Endothelial cell (in vitro differentiated cells): Measurements from ENCODE around the gene CLDN5. TPM values are rescaled to one million over a fixed set of nuclear protein-coding genes. Genes with fewer than 3 reads are reported as not detected.
A peak's percentile ranks its signal among the peaks of the same experiment; 100 is the strongest.

Source experiments
- DNase-seq: peaks from one replicate; pipeline ENCODE4 v3.0.0; 2021; ENCODE audit warnings: low spot score
- H3K27ac Mint-ChIP-seq: one replicate; pipeline ENCODE4 v1.8.0; 2021; ENCODE audit warnings: mixed read lengths, inconsistent platforms; ENCODE audit not compliant: unreplicated experiment
- H3K27me3 Mint-ChIP-seq: one replicate; pipeline ENCODE4 v1.8.0; 2021; ENCODE audit warnings: mild to moderate bottlenecking, moderate library complexity, mixed read lengths, inconsistent platforms; ENCODE audit not compliant: unreplicated experiment
- H3K36me3 Mint-ChIP-seq: one replicate; pipeline ENCODE4 v1.8.0; 2021; ENCODE audit warnings: mild to moderate bottlenecking, low read depth, mixed read lengths, inconsistent platforms; ENCODE audit not compliant: unreplicated experiment
- H3K4me1 Mint-ChIP-seq: one replicate; pipeline ENCODE4 v1.8.0; 2021; ENCODE audit warnings: mild to moderate bottlenecking, mixed read lengths, inconsistent platforms; ENCODE audit not compliant: unreplicated experiment
- H3K4me3 Mint-ChIP-seq: one replicate; pipeline ENCODE4 v1.8.0; 2021; ENCODE audit warnings: mild to moderate bottlenecking, mixed read lengths, inconsistent platforms; ENCODE audit not compliant: unreplicated experiment
- H3K9me3 Mint-ChIP-seq: one replicate; pipeline ENCODE4 v1.8.0; 2021; ENCODE audit warnings: mixed read lengths, inconsistent platforms; ENCODE audit not compliant: unreplicated experiment
- total RNA-seq: library from RNA; stranded (reverse); fragmentation: NEBNext Ultra II Directional; extraction: Animal tissue kit (Norgen Biotek cat#: 25700); gene quantifications from one replicate; pipeline ENCODE4 v1.2.1, GENCODE V29; 2021; ENCODE audit not compliant: unreplicated experiment
- TF ChIP-seq, protein P1 (sequence below): fragments of 200-600 bp; sonication (generic); IDR thresholded peaks from one replicate; pipeline ENCODE4 v1.5.0; 2021; ENCODE audit warnings: antibody characterized with exemption; ENCODE audit not compliant: unreplicated experiment

CLDN5 gene
- total RNA-seq, 1 donor from 2014 or later: 108 TPM

DNA sequence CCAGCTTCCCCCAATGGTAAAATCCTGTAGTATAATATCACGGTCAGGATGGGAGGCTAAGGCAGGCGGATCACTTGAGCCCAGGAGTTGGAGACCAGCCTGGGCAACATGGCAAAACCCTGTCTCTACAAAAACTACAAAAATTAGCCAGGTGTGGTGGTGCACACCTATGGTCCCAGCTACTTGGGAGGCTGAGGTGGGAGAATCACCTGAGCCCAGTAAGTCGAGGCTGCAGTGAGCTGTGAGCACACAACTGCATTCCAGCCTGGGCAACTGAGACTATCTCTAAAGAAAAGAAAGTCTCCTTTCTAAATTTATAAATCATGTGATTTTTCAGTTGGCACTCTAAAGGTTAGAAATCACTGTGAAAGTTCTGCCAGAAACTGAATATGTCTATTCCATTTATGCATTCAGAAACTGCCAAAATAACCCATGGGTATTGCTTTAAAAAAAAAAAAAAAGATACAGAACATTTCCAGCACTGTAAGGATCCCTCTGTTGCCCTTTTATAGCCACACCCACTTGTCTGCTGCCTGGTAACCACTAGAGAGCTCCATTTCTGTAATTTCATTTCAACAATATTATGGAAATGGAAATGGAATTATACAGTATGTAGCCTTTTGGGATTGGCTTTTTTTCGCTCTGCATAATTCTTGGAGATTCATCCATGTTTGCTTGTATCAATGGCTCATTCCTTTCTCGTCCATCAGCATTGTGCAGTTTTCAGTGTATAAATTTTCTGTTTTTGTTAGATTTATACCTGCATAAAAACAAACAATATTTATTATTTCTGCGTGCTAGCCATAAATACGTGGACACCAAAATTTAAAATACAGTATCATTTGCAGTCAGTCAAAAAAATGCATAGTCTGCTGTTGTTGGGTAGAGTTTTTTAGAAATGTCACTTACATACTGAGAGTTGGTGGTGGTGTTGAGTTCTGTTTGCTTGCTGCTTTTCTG is 35.0 kb downstream of the CLDN5 start:
- Mint-ChIP-seq H3K9me3 (no peaks in the 10 kb centered on the region), H3K4me3 (no peak overlapping the region), H3K4me1 (no peaks in the 10 kb centered on the region), H3K36me3 (no peaks in the 10 kb centered on the region), H3K27ac (no peak overlapping the region), H3K27me3 (no peaks in the 10 kb centered on the region)
- TF ChIP-seq, protein P1, sequence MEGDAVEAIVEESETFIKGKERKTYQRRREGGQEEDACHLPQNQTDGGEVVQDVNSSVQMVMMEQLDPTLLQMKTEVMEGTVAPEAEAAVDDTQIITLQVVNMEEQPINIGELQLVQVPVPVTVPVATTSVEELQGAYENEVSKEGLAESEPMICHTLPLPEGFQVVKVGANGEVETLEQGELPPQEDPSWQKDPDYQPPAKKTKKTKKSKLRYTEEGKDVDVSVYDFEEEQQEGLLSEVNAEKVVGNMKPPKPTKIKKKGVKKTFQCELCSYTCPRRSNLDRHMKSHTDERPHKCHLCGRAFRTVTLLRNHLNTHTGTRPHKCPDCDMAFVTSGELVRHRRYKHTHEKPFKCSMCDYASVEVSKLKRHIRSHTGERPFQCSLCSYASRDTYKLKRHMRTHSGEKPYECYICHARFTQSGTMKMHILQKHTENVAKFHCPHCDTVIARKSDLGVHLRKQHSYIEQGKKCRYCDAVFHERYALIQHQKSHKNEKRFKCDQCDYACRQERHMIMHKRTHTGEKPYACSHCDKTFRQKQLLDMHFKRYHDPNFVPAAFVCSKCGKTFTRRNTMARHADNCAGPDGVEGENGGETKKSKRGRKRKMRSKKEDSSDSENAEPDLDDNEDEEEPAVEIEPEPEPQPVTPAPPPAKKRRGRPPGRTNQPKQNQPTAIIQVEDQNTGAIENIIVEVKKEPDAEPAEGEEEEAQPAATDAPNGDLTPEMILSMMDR: no peak
- no peak for DNase-seq

DNA sequence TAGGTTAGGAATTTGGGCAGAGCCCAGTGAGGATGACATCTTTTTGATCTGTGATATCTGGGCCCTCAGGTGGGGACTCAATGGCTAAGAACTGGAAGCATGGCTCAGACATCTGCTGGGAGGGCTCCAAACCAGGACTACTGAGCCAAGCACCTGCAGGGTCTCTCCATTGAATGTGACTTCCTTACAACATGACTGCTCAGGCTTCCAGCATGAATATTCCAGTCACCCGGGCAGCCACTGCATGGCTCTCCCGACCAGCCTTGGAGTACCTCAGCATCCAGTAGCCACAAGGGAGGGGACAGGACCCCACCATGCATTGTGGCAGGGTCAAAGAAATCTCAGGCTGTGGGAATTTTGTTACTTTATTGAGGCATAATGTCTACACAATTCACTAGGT is 35.9 kb downstream of the CLDN5 start:
- no peak overlapping the region for H3K27ac Mint-ChIP-seq
- no peak overlapping the region for H3K4me3 Mint-ChIP-seq
- H3K4me1 Mint-ChIP-seq: no peaks in the 10 kb centered on the region
- no peaks in the 10 kb centered on the region for H3K27me3 Mint-ChIP-seq
- no peaks in the 10 kb centered on the region for H3K9me3 Mint-ChIP-seq
- TF ChIP-seq, protein P1: no peak
- H3K36me3 Mint-ChIP-seq: peaks cover 4% of the 10 kb centered on the region
- DNase-seq: no peak

DNA sequence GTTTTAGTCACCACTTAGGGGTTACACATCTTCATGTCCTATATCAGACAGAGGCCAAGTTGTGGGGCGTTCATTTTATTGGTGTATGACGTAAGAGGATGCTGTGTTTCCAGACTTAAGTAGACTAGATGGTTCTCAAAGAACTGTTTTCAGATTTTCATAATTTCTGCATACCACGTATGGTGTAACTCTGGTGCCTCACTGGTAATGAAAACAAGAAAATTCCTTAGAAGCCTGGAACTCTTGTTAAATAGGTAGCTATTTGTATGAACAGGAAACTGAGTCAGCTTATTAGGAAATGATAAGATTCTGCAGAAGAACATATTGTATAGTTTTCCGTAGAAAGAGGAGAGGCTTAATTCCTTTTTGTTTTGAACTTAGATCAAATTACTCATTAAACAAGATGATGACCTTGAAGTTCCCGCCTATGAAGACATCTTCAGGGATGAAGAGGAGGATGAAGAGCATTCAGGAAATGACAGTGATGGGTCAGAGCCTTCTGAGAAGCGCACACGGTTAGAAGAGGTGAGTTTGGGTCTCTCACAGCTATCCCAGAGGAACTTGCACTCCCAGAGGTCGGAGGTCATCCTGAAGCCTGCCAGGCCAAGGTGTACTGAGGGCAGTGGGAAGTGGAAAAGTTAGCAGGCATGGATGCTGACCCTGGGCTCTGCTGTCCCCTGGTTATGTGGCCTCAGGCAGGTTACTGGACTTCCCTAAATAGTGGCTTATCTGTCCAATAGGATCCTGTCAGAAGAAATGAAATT is 40.5 kb downstream of the CLDN5 start:
- H3K27me3 Mint-ChIP-seq: peaks cover 3% of the 10 kb centered on the region
- TF ChIP-seq, protein P1: no peak
- H3K27ac Mint-ChIP-seq: no peak overlapping the region
- peaks cover 11% of the 10 kb centered on the region for H3K4me1 Mint-ChIP-seq
- DNase-seq: no peak
- peaks cover 4% of the 10 kb centered on the region for H3K36me3 Mint-ChIP-seq
- peak overlapping the region; percentile 7 for H3K4me3 Mint-ChIP-seq
- no peaks in the 10 kb centered on the region for H3K9me3 Mint-ChIP-seq

DNA sequence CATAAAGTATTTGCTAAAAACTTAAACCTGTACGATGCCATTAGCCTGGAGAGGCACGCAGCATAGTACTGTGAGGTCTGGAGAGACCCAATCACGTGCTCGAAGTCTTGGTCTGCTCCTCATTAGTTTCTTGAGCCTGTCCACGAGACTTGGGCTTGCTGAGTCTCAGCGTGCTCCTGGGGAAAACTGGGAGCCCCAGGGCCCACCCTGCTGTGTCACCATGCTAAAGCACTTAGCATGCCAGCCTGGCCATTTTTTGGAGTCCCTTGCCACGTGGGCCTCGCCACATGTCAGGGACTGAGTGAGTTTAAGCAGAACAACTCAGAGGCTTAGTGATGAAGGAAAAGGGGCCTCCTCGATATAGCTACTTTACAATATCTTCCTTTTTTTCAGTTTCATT is 41.9 kb downstream of the CLDN5 start:
- DNase-seq: no peak
- Mint-ChIP-seq H3K4me3 (no peak overlapping the region), H3K4me1 (peaks cover 17% of the 10 kb centered on the region), H3K27me3 (peaks cover 3% of the 10 kb centered on the region), H3K36me3 (peaks cover 4% of the 10 kb centered on the region), H3K9me3 (no peaks in the 10 kb centered on the region), H3K27ac (no peak overlapping the region)
- TF ChIP-seq, protein P1: no peak

DNA sequence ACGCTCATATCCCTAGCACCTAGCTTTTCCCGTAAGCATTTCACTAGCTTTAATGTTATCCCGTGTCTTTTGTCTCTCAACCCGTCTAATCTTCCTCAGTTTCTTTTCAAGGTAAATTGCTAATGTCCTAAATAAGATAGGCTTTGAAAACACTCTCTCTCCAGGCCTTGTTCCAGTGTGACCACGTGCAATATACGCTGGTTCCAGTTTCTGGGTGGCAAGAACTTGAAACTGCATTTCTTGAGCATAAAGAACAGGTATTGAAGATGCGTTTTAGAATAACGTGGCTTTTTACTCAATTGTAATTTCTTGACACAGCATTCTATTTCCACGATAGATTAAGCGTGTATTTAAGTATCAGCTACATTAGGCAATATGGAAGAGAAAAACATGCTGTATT is 43.4 kb downstream of the CLDN5 start:
- Mint-ChIP-seq H3K4me3 (peak overlapping the region; percentile 90), H3K9me3 (no peaks in the 10 kb centered on the region), H3K27me3 (peaks cover 3% of the 10 kb centered on the region), H3K4me1 (peaks cover 25% of the 10 kb centered on the region), H3K36me3 (peaks cover 6% of the 10 kb centered on the region), H3K27ac (no peak overlapping the region)
- no peak for DNase-seq
- TF ChIP-seq, protein P1: no peak
